OCI-LY7 (cell line): ENCODE results near the gene MAPK6.

Source experiments
- EZH2phosphoT487 ChIP-seq: fragments of 200-600 bp; sonication (generic); IDR thresholded peaks from 2 replicates; pipeline ENCODE4 v1.6.1; 2018; ENCODE audit warnings: low read depth, borderline replicate concordance, mild to moderate bottlenecking, mixed run types, antibody characterized with exemption, low read length, moderate library complexity, mixed read lengths
- TF ChIP-seq, protein P1 (sequence below): fragments of 200-600 bp; sonication (generic); conservative IDR thresholded peaks from 2 replicates; pipeline ENCODE4 v1.5.1; 2014; ENCODE audit warnings: mild to moderate bottlenecking, antibody characterized with exemption, low read length, moderate library complexity, mixed read lengths

DNA sequence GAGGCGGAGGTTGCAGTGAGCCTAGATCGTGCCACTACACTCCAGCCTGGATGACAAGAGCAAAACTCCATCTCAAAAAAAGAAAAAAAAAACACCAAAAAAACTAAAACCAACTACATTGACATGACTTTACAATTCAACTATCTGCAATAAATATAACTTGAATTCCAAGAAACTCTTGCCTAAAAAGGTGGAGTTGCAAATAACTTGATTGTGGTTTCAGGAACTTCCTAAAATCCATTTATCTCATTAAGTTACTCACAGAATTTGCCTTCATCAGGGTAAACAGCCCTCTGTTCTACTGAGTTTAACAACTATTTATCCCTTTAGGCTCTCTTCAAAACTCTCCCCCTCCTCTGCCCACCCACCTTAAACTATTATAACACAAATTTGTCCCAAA, 2.7 kb upstream of the MAPK6 start:
- TF ChIP-seq, protein P1, sequence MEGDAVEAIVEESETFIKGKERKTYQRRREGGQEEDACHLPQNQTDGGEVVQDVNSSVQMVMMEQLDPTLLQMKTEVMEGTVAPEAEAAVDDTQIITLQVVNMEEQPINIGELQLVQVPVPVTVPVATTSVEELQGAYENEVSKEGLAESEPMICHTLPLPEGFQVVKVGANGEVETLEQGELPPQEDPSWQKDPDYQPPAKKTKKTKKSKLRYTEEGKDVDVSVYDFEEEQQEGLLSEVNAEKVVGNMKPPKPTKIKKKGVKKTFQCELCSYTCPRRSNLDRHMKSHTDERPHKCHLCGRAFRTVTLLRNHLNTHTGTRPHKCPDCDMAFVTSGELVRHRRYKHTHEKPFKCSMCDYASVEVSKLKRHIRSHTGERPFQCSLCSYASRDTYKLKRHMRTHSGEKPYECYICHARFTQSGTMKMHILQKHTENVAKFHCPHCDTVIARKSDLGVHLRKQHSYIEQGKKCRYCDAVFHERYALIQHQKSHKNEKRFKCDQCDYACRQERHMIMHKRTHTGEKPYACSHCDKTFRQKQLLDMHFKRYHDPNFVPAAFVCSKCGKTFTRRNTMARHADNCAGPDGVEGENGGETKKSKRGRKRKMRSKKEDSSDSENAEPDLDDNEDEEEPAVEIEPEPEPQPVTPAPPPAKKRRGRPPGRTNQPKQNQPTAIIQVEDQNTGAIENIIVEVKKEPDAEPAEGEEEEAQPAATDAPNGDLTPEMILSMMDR: no peak
- no peak for TF ChIP-seq EZH2phosphoT487
